Lower leg skin (tissue), 4 donors: ENCODE results near the gene OSM. TPM values are rescaled to one million over a fixed set of nuclear protein-coding genes. Genes with fewer than 3 reads are reported as not detected.
"Not testable (repeated sequence)": the region's sequence is repeated elsewhere in the genome, so short reads cannot be mapped to it uniquely, and the experiment has no call there.

Experiments used
- DNase-seq, 2 donors: peaks; one replicate each; pipeline ENCODE4 v3.0.0-alpha.2; 2019; ENCODE audit warnings: low spot score in 2 of 2
- H3K4me3 ChIP-seq: fragments of 200-600 bp; sonication (generic); 2 replicates; pipeline ENCODE4 v1.5.1; 2017; ENCODE audit warnings: mild to moderate bottlenecking, low read depth; ENCODE audit not compliant: poor library complexity, severe bottlenecking
- POLR2A ChIP-seq, 2 donors: fragments of 450-650 bp; IDR thresholded peaks; one replicate each; pipeline ENCODE4 v1.6.1; 2016 to 2017; ENCODE audit warnings: antibody characterized with exemption in 2 of 2, mild to moderate bottlenecking in 1 of 2, moderate library complexity in 1 of 2
- WGBS, 2 donors: methylation state at CpG; one replicate each; pipeline ENCODE4 v1.1.5; 2018; 5-methylcytosine and 5-hydroxymethylcytosine counted together
- intact Hi-C: fragments of 100-400 bp; cut with DNase I; formaldehyde crosslinking; loops from one replicate; pipeline ENCODE4 v1.15.0; 2023; ENCODE audit warnings: low total_unique reads
- total RNA-seq, 4 donors: library from RNA; depleted of rRNA; stranded (reverse); fragments of >200 nt; gene quantifications; one replicate each; pipeline ENCODE4 v1.1.0, GENCODE V29; 2016
- TF ChIP-seq, protein P1 (sequence below), 3 donors: fragments of 450-650 bp; IDR thresholded peaks; one replicate each; pipeline ENCODE4 v1.5.1; 2016; ENCODE audit warnings: antibody characterized with exemption in 3 of 3, mild to moderate bottlenecking in 3 of 3, moderate library complexity in 2 of 3

OSM gene
- total RNA-seq, 4 donors from 2014 or later, result 0.27 to 0.34 (median 0.29) TPM; not detected in 1

GRCh38 chr22:30219668-30220278, 46.9 kb downstream of the OSM start:
- no peak overlapping the region for H3K4me3 ChIP-seq
- no peak for TF ChIP-seq POLR2A (IDR thresholded peaks at IDR 0.05)
- TF ChIP-seq, protein P1, sequence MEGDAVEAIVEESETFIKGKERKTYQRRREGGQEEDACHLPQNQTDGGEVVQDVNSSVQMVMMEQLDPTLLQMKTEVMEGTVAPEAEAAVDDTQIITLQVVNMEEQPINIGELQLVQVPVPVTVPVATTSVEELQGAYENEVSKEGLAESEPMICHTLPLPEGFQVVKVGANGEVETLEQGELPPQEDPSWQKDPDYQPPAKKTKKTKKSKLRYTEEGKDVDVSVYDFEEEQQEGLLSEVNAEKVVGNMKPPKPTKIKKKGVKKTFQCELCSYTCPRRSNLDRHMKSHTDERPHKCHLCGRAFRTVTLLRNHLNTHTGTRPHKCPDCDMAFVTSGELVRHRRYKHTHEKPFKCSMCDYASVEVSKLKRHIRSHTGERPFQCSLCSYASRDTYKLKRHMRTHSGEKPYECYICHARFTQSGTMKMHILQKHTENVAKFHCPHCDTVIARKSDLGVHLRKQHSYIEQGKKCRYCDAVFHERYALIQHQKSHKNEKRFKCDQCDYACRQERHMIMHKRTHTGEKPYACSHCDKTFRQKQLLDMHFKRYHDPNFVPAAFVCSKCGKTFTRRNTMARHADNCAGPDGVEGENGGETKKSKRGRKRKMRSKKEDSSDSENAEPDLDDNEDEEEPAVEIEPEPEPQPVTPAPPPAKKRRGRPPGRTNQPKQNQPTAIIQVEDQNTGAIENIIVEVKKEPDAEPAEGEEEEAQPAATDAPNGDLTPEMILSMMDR (IDR thresholded peaks at IDR 0.05), result no peak
- intact Hi-C loops, result no loop called here
- no peak for DNase-seq

GRCh38 chr22:30219049-30219654, 47.5 kb downstream of the OSM start:
- 74 to 87% methylated on average over 8 of the region's 8 CpGs for WGBS, 2 donors
- no peak for DNase-seq
- TF ChIP-seq, protein P1 (IDR thresholded peaks at IDR 0.05), result no peak
- no peak for TF ChIP-seq POLR2A (IDR thresholded peaks at IDR 0.05)
- intact Hi-C loops, result no loop called here
- H3K4me3 ChIP-seq, result no peak overlapping the region

GRCh38 chr22:30217698-30218560, 48.7 kb downstream of the OSM start:
- DNase-seq, result no peak
- WGBS, 2 donors, result 50 to 62% methylated on average over 23 of the region's 23 CpGs

GRCh38 chr22:30216710-30217109, 49.9 kb downstream of the OSM start:
- DNase-seq, result no peak
- TF ChIP-seq, protein P1 (IDR thresholded peaks at IDR 0.05), result no peak
- TF ChIP-seq POLR2A (IDR thresholded peaks at IDR 0.05), result no peak
- WGBS, 2 donors, result 88% methylated on average over 10 of the region's 10 CpGs
- H3K4me3 ChIP-seq, result no peak overlapping the region
- intact Hi-C loops, result no loop called here

More at GRCh38 chr22:30217698-30218560, 48.7 kb downstream of the OSM start:
- intact Hi-C loops, result no loop called here
- H3K4me3 ChIP-seq, result no peak overlapping the region
- TF ChIP-seq POLR2A (IDR thresholded peaks at IDR 0.05), result no peak
- TF ChIP-seq, protein P1 (IDR thresholded peaks at IDR 0.05), result no peak

DNA sequence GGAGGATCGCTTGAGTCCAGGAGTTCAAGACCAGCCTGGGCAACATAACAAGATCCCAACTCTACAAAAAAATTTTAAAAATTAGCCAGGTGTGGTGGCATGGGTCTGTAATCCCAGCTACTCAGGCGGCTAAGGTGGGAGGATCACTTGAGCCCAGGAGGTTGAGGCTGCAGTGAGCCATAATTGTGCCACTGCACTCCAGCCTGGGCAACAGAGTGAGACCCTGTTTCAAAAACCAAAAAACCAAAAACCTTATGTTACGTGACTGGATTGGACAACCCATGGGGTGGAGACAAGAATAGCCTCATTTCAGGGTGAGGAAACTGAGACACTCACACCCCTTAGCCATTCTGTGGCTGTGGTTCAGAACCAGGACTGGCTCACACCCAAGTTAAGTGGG, 50.4 kb downstream of the OSM start:
- H3K4me3 ChIP-seq, DNase-seq, intact Hi-C loops: not testable (repeated sequence)
- 93 to 94% methylated on average over 3 of the region's 3 CpGs for WGBS, 2 donors
